CD4-positive, alpha-beta T cell (primary cell): ENCODE data around the gene MRAP. TPM values are rescaled to one million over a fixed set of nuclear protein-coding genes. Genes with fewer than 3 reads are reported as not detected.
"Not testable (repeated sequence)": the region's sequence is repeated elsewhere in the genome, so short reads cannot be mapped to it uniquely, and the experiment has no call there.

Source experiments
- ATAC-seq: fragments of 200-7000 bp; cut with Tn5 transposase; one replicate; pipeline ENCODE4 v1.10.0; 2022; ENCODE audit warnings: mild to moderate bottlenecking; ENCODE audit not compliant: poor library complexity
- CTCF ChIA-PET: fragments of 350-600 bp; sonication (Branson Sonifier 250); formaldehyde crosslinking; loops from one replicate; lab custom pipeline; 2021; ENCODE audit warnings: antibody characterized with exemption, inconsistent platforms; lab: Charles Lee
- POLR2A ChIA-PET: fragments of 350-600 bp; sonication (Branson Sonifier 250); formaldehyde crosslinking; loops from one replicate; lab custom pipeline; 2021; ENCODE audit warnings: antibody characterized with exemption, inconsistent platforms; lab: Charles Lee
- DNase-seq, 14 experiments: peaks; one replicate each; pipeline ENCODE4 v3.0.0-alpha.2; 2013 to 2020; ENCODE audit warnings: mixed read lengths in 2 of 14
- H3K27ac ChIP-seq, 2 donors: one replicate each; pipeline versions ENCODE4 v1.5.1 to v1.7.0; 2013; ENCODE audit warnings: low read length in 2 of 2, low read depth in 1 of 2, mild to moderate bottlenecking in 1 of 2
- H3K27me3 ChIP-seq, 2 experiments: 1 replicate in 1 of 2; 2 replicates in 1 of 2; pipeline versions ENCODE4 v1.6.1 to v1.7.0; 2013; ENCODE audit warnings: low read length in 2 of 2, control low read depth in 1 of 2, mild to moderate bottlenecking in 1 of 2, moderate library complexity in 1 of 2; ENCODE audit not compliant: insufficient read depth in 2 of 2, control insufficient read depth in 1 of 2
- H3K36me3 ChIP-seq: one replicate; pipeline ENCODE4 v1.6.1; 2013; ENCODE audit warnings: low read length, control low read depth; ENCODE audit not compliant: insufficient read depth
- H3K4me1 ChIP-seq: one replicate; pipeline ENCODE4 v1.6.1; 2013; ENCODE audit warnings: low read length, control low read depth; ENCODE audit not compliant: insufficient read depth
- H3K4me3 ChIP-seq: one replicate; pipeline ENCODE4 v1.5.1; 2013; ENCODE audit warnings: mild to moderate bottlenecking, low read length, moderate library complexity
- H3K9me3 ChIP-seq, 2 experiments: 1 replicate in 1 of 2; 2 replicates in 1 of 2; pipeline versions ENCODE4 v1.6.1 to v1.7.0; 2013; ENCODE audit warnings: low read length in 2 of 2, mild to moderate bottlenecking in 2 of 2, control low read depth in 1 of 2, moderate library complexity in 1 of 2; ENCODE audit not compliant: control insufficient read depth in 1 of 2, insufficient read depth in 1 of 2
- H3K27ac Mint-ChIP-seq: one replicate; pipeline ENCODE4 v1.8.0; 2020; ENCODE audit warnings: mixed read lengths
- H3K27me3 Mint-ChIP-seq: one replicate; pipeline ENCODE4 v1.8.0; 2021; ENCODE audit warnings: mixed read lengths
- H3K36me3 Mint-ChIP-seq: one replicate; pipeline ENCODE4 v1.8.0; 2021; ENCODE audit warnings: low read depth, mixed read lengths
- H3K4me1 Mint-ChIP-seq: one replicate; pipeline ENCODE4 v1.8.0; 2021; ENCODE audit warnings: low read depth, mixed read lengths
- H3K4me3 Mint-ChIP-seq: one replicate; pipeline ENCODE4 v1.8.0; 2020; ENCODE audit warnings: mild to moderate bottlenecking, mixed read lengths
- H3K9me3 Mint-ChIP-seq: one replicate; pipeline ENCODE4 v1.8.0; 2020; ENCODE audit warnings: mixed read lengths
- CTCF ChIP-seq: fragments of 200-600 bp; IDR thresholded peaks from one replicate; pipeline ENCODE4 v1.8.0; 2022; ENCODE audit warnings: antibody characterized with exemption, mild to moderate bottlenecking
- intact Hi-C, 2 experiments: fragments of 100-400 bp; cut with DNase I in 1 of 2; cut with micrococcal nuclease in 1 of 2; formaldehyde crosslinking; loops; one replicate each; pipeline versions ENCODE4 v1.15.1 to v1.9.0; 2023 to 2025; cut with DNase I, micrococcal nuclease
- total RNA-seq, 174 experiments: library from RNA in 2 of 174; stranded (reverse) in 2 of 174; gene quantifications; one replicate each; pipeline ENCODE4 v1.2.3 and lab custom pipeline; 2021 to 2026

Gene MRAP
- total RNA-seq, 2 experiments from 2014 or later: not detected

GRCh38 chr21:32307706-32308105 is 9.1 kb downstream of the MRAP start:
- H3K27ac Mint-ChIP-seq: no peak overlapping the region
- Histone ChIP-seq H3K36me3 (peaks cover 6% of the 10 kb centered on the region), H3K27me3 (no peaks in the 10 kb centered on the region), H3K4me3 (no peak overlapping the region), H3K27ac (no peak overlapping the region), H3K4me1 (no peaks in the 10 kb centered on the region), H3K9me3 (no peaks in the 10 kb centered on the region)
- CTCF ChIA-PET: no interaction called here
- DNase-seq (no peak), ATAC-seq (no peak)
- H3K4me3 Mint-ChIP-seq: no peak overlapping the region
- H3K27me3 Mint-ChIP-seq: no peaks in the 10 kb centered on the region
- H3K4me1 Mint-ChIP-seq: no peaks in the 10 kb centered on the region
- POLR2A ChIA-PET: no interaction called here
- no peak for TF ChIP-seq CTCF
- H3K36me3 Mint-ChIP-seq: peaks cover 18% of the 10 kb centered on the region
- intact Hi-C loops: no loop called here
- no peaks in the 10 kb centered on the region for H3K9me3 Mint-ChIP-seq

GRCh38 chr21:32308696-32309095 is 10.0 kb downstream of the MRAP start:
- CTCF ChIA-PET: no interaction called here
- DNase-seq (no peak), ATAC-seq (no peak)
- H3K27me3 ChIP-seq: no peaks in the 10 kb centered on the region
- H3K4me1 ChIP-seq: no peaks in the 10 kb centered on the region
- H3K9me3 Mint-ChIP-seq: no peaks in the 10 kb centered on the region
- H3K36me3 Mint-ChIP-seq: peaks cover 28% of the 10 kb centered on the region
- H3K27me3 Mint-ChIP-seq: no peaks in the 10 kb centered on the region
- no peak overlapping the region for H3K27ac ChIP-seq
- H3K36me3 ChIP-seq: peaks cover 12% of the 10 kb centered on the region
- intact Hi-C loops: no loop called here
- no peak overlapping the region for H3K4me3 ChIP-seq
- H3K27ac Mint-ChIP-seq: no peak overlapping the region
- no peaks in the 10 kb centered on the region for H3K4me1 Mint-ChIP-seq
- no peaks in the 10 kb centered on the region for H3K9me3 ChIP-seq
- no peak for TF ChIP-seq CTCF
- POLR2A ChIA-PET: no interaction called here
- no peak overlapping the region for H3K4me3 Mint-ChIP-seq

- no peak overlapping the region for H3K27ac Mint-ChIP-seq
- DNase-seq (no peak), ATAC-seq (no peak)
- Histone ChIP-seq H3K4me3 (no peak overlapping the region), H3K27me3 (no peaks in the 10 kb centered on the region), H3K27ac (no peak overlapping the region), H3K9me3 (no peaks in the 10 kb centered on the region), H3K4me1 (no peaks in the 10 kb centered on the region), H3K36me3 (peaks cover 24% of the 10 kb centered on the region)
- no peaks in the 10 kb centered on the region for H3K27me3 Mint-ChIP-seq
- POLR2A ChIA-PET: no interaction called here
- no peaks in the 10 kb centered on the region for H3K9me3 Mint-ChIP-seq
- H3K4me1 Mint-ChIP-seq: no peaks in the 10 kb centered on the region
- H3K4me3 Mint-ChIP-seq: no peak overlapping the region
- intact Hi-C loops: no loop called here
- peaks cover 38% of the 10 kb centered on the region for H3K36me3 Mint-ChIP-seq
- no peak for TF ChIP-seq CTCF
- CTCF ChIA-PET: no interaction called here
Measured at GRCh38 chr21:32309906-32310460, 11.3 kb downstream of the MRAP start.

GRCh38 chr21:32310976-32311375 is 12.3 kb downstream of the MRAP start:
- intact Hi-C loops, H3K4me3 Mint-ChIP-seq, POLR2A ChIA-PET, H3K27me3 ChIP-seq, H3K9me3 ChIP-seq, H3K4me3 ChIP-seq, H3K9me3 Mint-ChIP-seq, ATAC-seq, H3K4me1 ChIP-seq, H3K27ac Mint-ChIP-seq, H3K27me3 Mint-ChIP-seq, DNase-seq, H3K27ac ChIP-seq, CTCF ChIA-PET, H3K4me1 Mint-ChIP-seq: not testable (repeated sequence)
- peaks cover 25% of the 10 kb centered on the region for H3K36me3 ChIP-seq
- H3K36me3 Mint-ChIP-seq: peaks cover 45% of the 10 kb centered on the region
